WTC11 (cell line): ENCODE results near the gene PLCD1. TPM values are rescaled to one million over a fixed set of nuclear protein-coding genes. Genes with fewer than 3 reads are reported as not detected.

Source experiments
- ATAC-seq: fragments of 200-7000 bp; cut with Tn5 transposase; 2 replicates; pipeline ENCODE4 v1.10.0; 2021; ENCODE audit warnings: mild to moderate bottlenecking, moderate library complexity
- CTCF ChIA-PET: fragments of 300-600 bp; sonication (Branson Sonifier 250); formaldehyde crosslinking; loops from one replicate; lab custom pipeline; 2021; ENCODE audit warnings: antibody characterized with exemption; lab: Charles Lee
- POLR2A ChIA-PET: fragments of 350-600 bp; sonication (Branson Sonifier 250); formaldehyde crosslinking; loops from one replicate; lab custom pipeline; 2021; ENCODE audit warnings: antibody characterized with exemption; lab: Charles Lee
- DNase-seq: peaks from one replicate; pipeline ENCODE4 v3.0.0; 2021; ENCODE audit warnings: low spot score
- H3K27ac Mint-ChIP-seq: 2 replicates; pipeline ENCODE4 v1.8.0; 2021; ENCODE audit warnings: mixed read lengths
- H3K27me3 Mint-ChIP-seq: 2 replicates; pipeline ENCODE4 v1.8.0; 2021; ENCODE audit warnings: low read depth, mild to moderate bottlenecking, moderate library complexity, mixed read lengths
- H3K36me3 Mint-ChIP-seq: 2 replicates; pipeline ENCODE4 v1.8.0; 2021; ENCODE audit warnings: mixed read lengths
- H3K4me1 Mint-ChIP-seq: 2 replicates; pipeline ENCODE4 v1.8.0; 2022; ENCODE audit warnings: mixed read lengths
- H3K4me3 Mint-ChIP-seq: 2 replicates; pipeline ENCODE4 v1.8.0; 2021; ENCODE audit warnings: mild to moderate bottlenecking, moderate library complexity, mixed read lengths
- H3K9me3 Mint-ChIP-seq: 2 replicates; pipeline ENCODE4 v1.8.0; 2021; ENCODE audit warnings: mixed read lengths
- ELF4 ChIP-seq: sonication (generic); formaldehyde crosslinking; IDR thresholded peaks from 2 replicates; pipeline ENCODE4 v1.8.1; 2022; ENCODE audit warnings: low read depth, mild to moderate bottlenecking, moderate library complexity, missing genetic modification reagents
- IRF2 ChIP-seq: sonication (generic); formaldehyde crosslinking; IDR thresholded peaks from 2 replicates; pipeline ENCODE4 v1.8.0; 2022; ENCODE audit warnings: low read depth, missing genetic modification reagents, borderline replicate concordance
- NFATC4 ChIP-seq: fragments of 250-450 bp; sonication (Bioruptor Pico); IDR thresholded peaks from 2 replicates; pipeline ENCODE4 v1.9.0; 2021; ENCODE audit warnings: mild to moderate bottlenecking
- NFYB ChIP-seq: sonication (generic); formaldehyde crosslinking; conservative IDR thresholded peaks from 2 replicates; pipeline ENCODE4 v1.8.0; 2022; ENCODE audit warnings: low read depth, missing genetic modification reagents
- PRRX2 ChIP-seq: fragments of 250-450 bp; sonication (Bioruptor Pico); IDR thresholded peaks from 2 replicates; pipeline ENCODE4 v1.8.0; 2021; ENCODE audit warnings: mild to moderate bottlenecking
- SOX15 ChIP-seq: fragments of 250-450 bp; sonication (Bioruptor Pico); IDR thresholded peaks from 2 replicates; pipeline ENCODE4 v1.9.0; 2021; ENCODE audit warnings: mild to moderate bottlenecking
- SP1 ChIP-seq: sonication (generic); formaldehyde crosslinking; conservative IDR thresholded peaks from 2 replicates; pipeline ENCODE4 v1.8.1; 2022; ENCODE audit warnings: missing genetic modification reagents
- ZNF263 ChIP-seq: sonication (generic); formaldehyde crosslinking; IDR thresholded peaks from 2 replicates; pipeline ENCODE4 v1.8.1; 2022; ENCODE audit warnings: low read depth, mild to moderate bottlenecking, moderate library complexity, missing genetic modification reagents
- ZNF317 ChIP-seq: sonication (generic); formaldehyde crosslinking; IDR thresholded peaks from 2 replicates; pipeline ENCODE4 v1.8.1; 2023; ENCODE audit warnings: low read depth, mild to moderate bottlenecking, moderate library complexity, missing genetic modification reagents, borderline replicate concordance
- ZNF671 ChIP-seq: fragments of 250-450 bp; sonication (Bioruptor Pico); IDR thresholded peaks from 2 replicates; pipeline ENCODE4 v1.8.0; 2021; ENCODE audit warnings: mild to moderate bottlenecking
- total RNA-seq: library from RNA; stranded (reverse); gene quantifications from 3 replicates; pipeline ENCODE4 v1.2.3, GENCODE V29; 2021
- TF ChIP-seq, protein P1 (sequence below): sonication (generic); formaldehyde crosslinking; IDR thresholded peaks from 2 replicates; pipeline ENCODE4 v1.8.0; 2023; ENCODE audit warnings: missing genetic modification reagents
- TF ChIP-seq, protein P2 (sequence below): sonication (generic); formaldehyde crosslinking; IDR thresholded peaks from 2 replicates; pipeline ENCODE4 v1.8.0; 2022; ENCODE audit warnings: mild to moderate bottlenecking, missing genetic modification reagents
- TF ChIP-seq, protein P3 (sequence below): sonication (generic); formaldehyde crosslinking; IDR thresholded peaks from 2 replicates; pipeline ENCODE4 v1.8.1; 2022; ENCODE audit warnings: low read depth, missing genetic modification reagents, borderline replicate concordance
- TF ChIP-seq, protein P4 (sequence below): sonication (generic); formaldehyde crosslinking; IDR thresholded peaks from 2 replicates; pipeline ENCODE4 v1.8.0; 2023; ENCODE audit warnings: mild to moderate bottlenecking, missing genetic modification reagents
- TF ChIP-seq, protein P5 (sequence below): fragments of 250-450 bp; sonication (Bioruptor Pico); IDR thresholded peaks from 2 replicates; pipeline ENCODE4 v1.9.0; 2021; ENCODE audit warnings: mild to moderate bottlenecking, borderline replicate concordance

PLCD1 gene
- total RNA-seq, 1 experiment from 2014 or later: 29.9 TPM

DNA sequence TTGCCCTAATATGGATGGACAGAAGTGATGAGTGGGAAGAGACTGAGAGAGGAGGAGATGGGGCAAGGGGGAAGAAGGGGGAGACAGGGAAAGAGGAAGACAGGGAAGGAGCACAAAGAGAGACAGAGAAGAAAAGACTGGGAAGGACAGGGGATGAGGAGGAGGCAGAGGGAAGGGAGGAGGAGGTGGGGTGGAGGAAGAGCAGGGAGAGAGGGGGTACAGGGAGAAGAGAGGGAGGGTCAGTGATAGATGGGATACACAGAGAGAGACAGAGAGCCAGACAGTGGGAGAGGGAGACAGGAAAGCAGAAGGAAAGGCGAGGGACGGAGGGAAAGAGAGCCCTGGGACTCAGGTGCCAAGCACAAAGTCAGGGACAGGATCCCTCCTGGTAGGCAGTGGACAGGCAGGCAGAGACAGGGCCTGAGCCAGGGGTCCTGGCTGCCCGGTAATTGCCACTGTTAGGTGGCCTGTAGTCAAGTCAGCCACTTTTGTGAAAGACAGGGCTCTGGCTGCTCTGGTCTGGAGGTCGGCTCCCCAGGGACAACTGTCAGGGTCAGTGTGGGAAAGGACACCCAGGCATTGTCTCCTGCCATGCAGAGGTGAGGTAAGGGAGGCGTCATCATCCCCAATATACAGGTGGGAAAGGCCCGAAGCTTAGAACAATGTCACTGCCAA is 29.1 kb downstream of the PLCD1 start:
- H3K27ac Mint-ChIP-seq: no peak overlapping the region
- DNase-seq: peak; percentile 1
- CTCF ChIA-PET: interaction anchor here (1.6 to 2.4 kb wide), 4 partner anchors 15 to 145 kb away, joined by 6 to 25 read pairs (median 10); no protein-coding TSS in a partner anchor
- H3K36me3 Mint-ChIP-seq: peaks cover 5% of the 10 kb centered on the region; the same call in 1 of the 2 replicates
- no peak for ATAC-seq
- TF ChIP-seq ZNF671 (CRISPR knock-in tag) (no peak), PRRX2 (CRISPR knock-in tag) (no peak), SOX15 (CRISPR knock-in tag) (no peak), ZNF317 (CRISPR knock-in tag) (no peak), ZNF263 (CRISPR knock-in tag) (no peak), IRF2 (CRISPR knock-in tag) (no peak), NFATC4 (CRISPR knock-in tag) (no peak), SP1 (CRISPR knock-in tag) (no peak), NFYB (CRISPR knock-in tag) (no peak), ELF4 (CRISPR knock-in tag) (no peak)
- TF ChIP-seq, protein P1, sequence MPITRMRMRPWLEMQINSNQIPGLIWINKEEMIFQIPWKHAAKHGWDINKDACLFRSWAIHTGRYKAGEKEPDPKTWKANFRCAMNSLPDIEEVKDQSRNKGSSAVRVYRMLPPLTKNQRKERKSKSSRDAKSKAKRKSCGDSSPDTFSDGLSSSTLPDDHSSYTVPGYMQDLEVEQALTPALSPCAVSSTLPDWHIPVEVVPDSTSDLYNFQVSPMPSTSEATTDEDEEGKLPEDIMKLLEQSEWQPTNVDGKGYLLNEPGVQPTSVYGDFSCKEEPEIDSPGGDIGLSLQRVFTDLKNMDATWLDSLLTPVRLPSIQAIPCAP: no peak
- TF ChIP-seq, protein P2, sequence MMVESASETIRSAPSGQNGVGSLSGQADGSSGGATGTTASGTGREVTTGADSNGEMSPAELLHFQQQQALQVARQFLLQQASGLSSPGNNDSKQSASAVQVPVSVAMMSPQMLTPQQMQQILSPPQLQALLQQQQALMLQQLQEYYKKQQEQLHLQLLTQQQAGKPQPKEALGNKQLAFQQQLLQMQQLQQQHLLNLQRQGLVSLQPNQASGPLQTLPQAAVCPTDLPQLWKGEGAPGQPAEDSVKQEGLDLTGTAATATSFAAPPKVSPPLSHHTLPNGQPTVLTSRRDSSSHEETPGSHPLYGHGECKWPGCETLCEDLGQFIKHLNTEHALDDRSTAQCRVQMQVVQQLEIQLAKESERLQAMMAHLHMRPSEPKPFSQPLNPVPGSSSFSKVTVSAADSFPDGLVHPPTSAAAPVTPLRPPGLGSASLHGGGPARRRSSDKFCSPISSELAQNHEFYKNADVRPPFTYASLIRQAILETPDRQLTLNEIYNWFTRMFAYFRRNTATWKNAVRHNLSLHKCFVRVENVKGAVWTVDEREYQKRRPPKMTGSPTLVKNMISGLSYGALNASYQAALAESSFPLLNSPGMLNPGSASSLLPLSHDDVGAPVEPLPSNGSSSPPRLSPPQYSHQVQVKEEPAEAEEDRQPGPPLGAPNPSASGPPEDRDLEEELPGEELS (CRISPR knock-in tag): no peak
- TF ChIP-seq, protein P3, sequence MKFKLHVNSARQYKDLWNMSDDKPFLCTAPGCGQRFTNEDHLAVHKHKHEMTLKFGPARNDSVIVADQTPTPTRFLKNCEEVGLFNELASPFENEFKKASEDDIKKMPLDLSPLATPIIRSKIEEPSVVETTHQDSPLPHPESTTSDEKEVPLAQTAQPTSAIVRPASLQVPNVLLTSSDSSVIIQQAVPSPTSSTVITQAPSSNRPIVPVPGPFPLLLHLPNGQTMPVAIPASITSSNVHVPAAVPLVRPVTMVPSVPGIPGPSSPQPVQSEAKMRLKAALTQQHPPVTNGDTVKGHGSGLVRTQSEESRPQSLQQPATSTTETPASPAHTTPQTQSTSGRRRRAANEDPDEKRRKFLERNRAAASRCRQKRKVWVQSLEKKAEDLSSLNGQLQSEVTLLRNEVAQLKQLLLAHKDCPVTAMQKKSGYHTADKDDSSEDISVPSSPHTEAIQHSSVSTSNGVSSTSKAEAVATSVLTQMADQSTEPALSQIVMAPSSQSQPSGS (CRISPR knock-in tag): no peak
- TF ChIP-seq, protein P4, sequence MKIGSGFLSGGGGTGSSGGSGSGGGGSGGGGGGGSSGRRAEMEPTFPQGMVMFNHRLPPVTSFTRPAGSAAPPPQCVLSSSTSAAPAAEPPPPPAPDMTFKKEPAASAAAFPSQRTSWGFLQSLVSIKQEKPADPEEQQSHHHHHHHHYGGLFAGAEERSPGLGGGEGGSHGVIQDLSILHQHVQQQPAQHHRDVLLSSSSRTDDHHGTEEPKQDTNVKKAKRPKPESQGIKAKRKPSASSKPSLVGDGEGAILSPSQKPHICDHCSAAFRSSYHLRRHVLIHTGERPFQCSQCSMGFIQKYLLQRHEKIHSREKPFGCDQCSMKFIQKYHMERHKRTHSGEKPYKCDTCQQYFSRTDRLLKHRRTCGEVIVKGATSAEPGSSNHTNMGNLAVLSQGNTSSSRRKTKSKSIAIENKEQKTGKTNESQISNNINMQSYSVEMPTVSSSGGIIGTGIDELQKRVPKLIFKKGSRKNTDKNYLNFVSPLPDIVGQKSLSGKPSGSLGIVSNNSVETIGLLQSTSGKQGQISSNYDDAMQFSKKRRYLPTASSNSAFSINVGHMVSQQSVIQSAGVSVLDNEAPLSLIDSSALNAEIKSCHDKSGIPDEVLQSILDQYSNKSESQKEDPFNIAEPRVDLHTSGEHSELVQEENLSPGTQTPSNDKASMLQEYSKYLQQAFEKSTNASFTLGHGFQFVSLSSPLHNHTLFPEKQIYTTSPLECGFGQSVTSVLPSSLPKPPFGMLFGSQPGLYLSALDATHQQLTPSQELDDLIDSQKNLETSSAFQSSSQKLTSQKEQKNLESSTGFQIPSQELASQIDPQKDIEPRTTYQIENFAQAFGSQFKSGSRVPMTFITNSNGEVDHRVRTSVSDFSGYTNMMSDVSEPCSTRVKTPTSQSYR (CRISPR knock-in tag): no peak
- TF ChIP-seq, protein P5, sequence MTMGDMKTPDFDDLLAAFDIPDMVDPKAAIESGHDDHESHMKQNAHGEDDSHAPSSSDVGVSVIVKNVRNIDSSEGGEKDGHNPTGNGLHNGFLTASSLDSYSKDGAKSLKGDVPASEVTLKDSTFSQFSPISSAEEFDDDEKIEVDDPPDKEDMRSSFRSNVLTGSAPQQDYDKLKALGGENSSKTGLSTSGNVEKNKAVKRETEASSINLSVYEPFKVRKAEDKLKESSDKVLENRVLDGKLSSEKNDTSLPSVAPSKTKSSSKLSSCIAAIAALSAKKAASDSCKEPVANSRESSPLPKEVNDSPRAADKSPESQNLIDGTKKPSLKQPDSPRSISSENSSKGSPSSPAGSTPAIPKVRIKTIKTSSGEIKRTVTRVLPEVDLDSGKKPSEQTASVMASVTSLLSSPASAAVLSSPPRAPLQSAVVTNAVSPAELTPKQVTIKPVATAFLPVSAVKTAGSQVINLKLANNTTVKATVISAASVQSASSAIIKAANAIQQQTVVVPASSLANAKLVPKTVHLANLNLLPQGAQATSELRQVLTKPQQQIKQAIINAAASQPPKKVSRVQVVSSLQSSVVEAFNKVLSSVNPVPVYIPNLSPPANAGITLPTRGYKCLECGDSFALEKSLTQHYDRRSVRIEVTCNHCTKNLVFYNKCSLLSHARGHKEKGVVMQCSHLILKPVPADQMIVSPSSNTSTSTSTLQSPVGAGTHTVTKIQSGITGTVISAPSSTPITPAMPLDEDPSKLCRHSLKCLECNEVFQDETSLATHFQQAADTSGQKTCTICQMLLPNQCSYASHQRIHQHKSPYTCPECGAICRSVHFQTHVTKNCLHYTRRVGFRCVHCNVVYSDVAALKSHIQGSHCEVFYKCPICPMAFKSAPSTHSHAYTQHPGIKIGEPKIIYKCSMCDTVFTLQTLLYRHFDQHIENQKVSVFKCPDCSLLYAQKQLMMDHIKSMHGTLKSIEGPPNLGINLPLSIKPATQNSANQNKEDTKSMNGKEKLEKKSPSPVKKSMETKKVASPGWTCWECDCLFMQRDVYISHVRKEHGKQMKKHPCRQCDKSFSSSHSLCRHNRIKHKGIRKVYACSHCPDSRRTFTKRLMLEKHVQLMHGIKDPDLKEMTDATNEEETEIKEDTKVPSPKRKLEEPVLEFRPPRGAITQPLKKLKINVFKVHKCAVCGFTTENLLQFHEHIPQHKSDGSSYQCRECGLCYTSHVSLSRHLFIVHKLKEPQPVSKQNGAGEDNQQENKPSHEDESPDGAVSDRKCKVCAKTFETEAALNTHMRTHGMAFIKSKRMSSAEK (CRISPR knock-in tag): no peak
- TF ChIP-seq, all 79 proteins: peak for 0
- no peaks in the 10 kb centered on the region for H3K9me3 Mint-ChIP-seq
- H3K27me3 Mint-ChIP-seq: peaks cover 15% of the 10 kb centered on the region
- no peak overlapping the region for H3K4me3 Mint-ChIP-seq
- peaks cover 13% of the 10 kb centered on the region for H3K4me1 Mint-ChIP-seq
- POLR2A ChIA-PET: no interaction called here
